K562 (cell line): ENCODE measurements around the gene CCSAP. TPM values are rescaled to one million over a fixed set of nuclear protein-coding genes. Genes with fewer than 3 reads are reported as not detected.

Experiments used
- ADNP ChIP-seq: fragments of 200-800 bp; sonication (Bioruptor generic); IDR thresholded peaks from 2 replicates; pipeline ENCODE4 v1.6.1; 2016; ENCODE audit warnings: missing genetic modification characterization, missing compliant biosample characterization
- ARID1B ChIP-seq: fragments of 450-650 bp; IDR thresholded peaks from 2 replicates; pipeline ENCODE4 v1.6.1; 2016; ENCODE audit warnings: antibody characterized with exemption, mild to moderate bottlenecking, inconsistent platforms
- BCOR ChIP-seq: fragments of 450-650 bp; IDR thresholded peaks from 2 replicates; pipeline ENCODE4 v1.6.1; 2016
- CBX3 ChIP-seq, 2 experiments: IDR thresholded peaks; 1 replicate in 1 of 2; 2 replicates in 1 of 2; pipeline ENCODE4 v1.6.1; 2012; ENCODE audit warnings: inconsistent platforms in 2 of 2, low read length in 2 of 2, borderline replicate concordance in 1 of 2, control low read depth in 1 of 2
- ESRRB ChIP-seq: fragments of 250-450 bp; sonication (Bioruptor Pico); IDR thresholded peaks from 2 replicates; pipeline ENCODE4 v1.5.0; 2020; ENCODE audit warnings: mild to moderate bottlenecking, moderate library complexity, borderline replicate concordance
- ETV6 ChIP-seq, 3 experiments: fragments of 150-350 bp in 1 of 3; sonication (generic) in 1 of 3; formaldehyde crosslinking in 1 of 3; IDR thresholded peaks; 2 replicates each; pipeline versions ENCODE4 v1.6.1 to v1.8.0; 2014 to 2022; ENCODE audit warnings: borderline replicate concordance in 2 of 3, low read depth in 2 of 3, antibody characterized with exemption in 1 of 3, low read length in 1 of 3, mild to moderate bottlenecking in 1 of 3, missing genetic modification reagents in 1 of 3
- GATA2 ChIP-seq: sonication (generic); formaldehyde crosslinking; IDR thresholded peaks from 2 replicates; pipeline ENCODE4 v1.4.0; 2020; ENCODE audit warnings: mild to moderate bottlenecking, missing genetic modification reagents
- HDGF ChIP-seq: fragments of 450-650 bp; IDR thresholded peaks from 2 replicates; pipeline ENCODE4 v1.6.1; 2016
- KDM1A ChIP-seq, 2 experiments: fragments of 450-650 bp; IDR thresholded peaks; 2 replicates each; pipeline ENCODE4 v1.6.1; 2016; ENCODE audit warnings: mild to moderate bottlenecking in 2 of 2
- KLF1 ChIP-seq: fragments of 450-650 bp; IDR thresholded peaks from 2 replicates; pipeline ENCODE4 v1.6.1; 2016; ENCODE audit warnings: missing genetic modification characterization, missing compliant biosample characterization
- MTA1 ChIP-seq: fragments of 450-650 bp; IDR thresholded peaks from 2 replicates; pipeline ENCODE4 v1.6.1; 2017; ENCODE audit warnings: borderline replicate concordance
- NFYB ChIP-seq: IDR thresholded peaks from 2 replicates; pipeline ENCODE4 v1.6.1; 2011; ENCODE audit warnings: mild to moderate bottlenecking, moderate library complexity; ENCODE audit not compliant: insufficient read length; ENCODE audit errors: extremely low read depth
- NR2C1 ChIP-seq, 2 experiments: fragments of 450-650 bp; IDR thresholded peaks; 2 replicates each; pipeline ENCODE4 v1.6.1; 2017; ENCODE audit warnings: mild to moderate bottlenecking in 2 of 2, antibody characterized with exemption in 1 of 2, inconsistent platforms in 1 of 2, missing compliant biosample characterization in 1 of 2, missing genetic modification characterization in 1 of 2
- NRF1 ChIP-seq, 2 experiments: fragments of 450-650 bp; IDR thresholded peaks in 1 of 2; conservative IDR thresholded peaks in 1 of 2; 2 replicates each; pipeline ENCODE4 v1.6.1; 2014; ENCODE audit warnings: mild to moderate bottlenecking in 2 of 2
- POLR3A ChIP-seq: IDR thresholded peaks from 2 replicates; pipeline ENCODE4 v1.6.1; 2011; ENCODE audit warnings: borderline replicate concordance, mild to moderate bottlenecking, moderate library complexity; ENCODE audit not compliant: insufficient read length, insufficient read depth; ENCODE audit errors: extremely low read depth
- RAD21 ChIP-seq, 2 experiments: fragments of 250-450 bp in 1 of 2; fragments of 450-650 bp in 1 of 2; sonication (Bioruptor Pico) in 1 of 2; formaldehyde crosslinking in 1 of 2; IDR thresholded peaks in 1 of 2; conservative IDR thresholded peaks in 1 of 2; 2 replicates each; pipeline versions ENCODE4 v1.4.0 to v1.8.0; 2020 to 2022; ENCODE audit warnings: mild to moderate bottlenecking in 2 of 2, moderate library complexity in 1 of 2
- RBM25 ChIP-seq: fragments of 200-400 bp; formaldehyde crosslinking; IDR thresholded peaks from 2 replicates; pipeline ENCODE4 v1.6.1; 2018; ENCODE audit warnings: low read length, low read depth, moderate library complexity; ENCODE audit not compliant: severe bottlenecking
- RCOR1 ChIP-seq, 2 experiments: IDR thresholded peaks; 2 replicates each; pipeline ENCODE4 v1.6.1; 2012; ENCODE audit warnings: low read depth in 2 of 2, low read length in 2 of 2, borderline replicate concordance in 1 of 2, improper control_type of control experiment in 1 of 2
- SMARCA5 ChIP-seq: fragments of 450-650 bp; IDR thresholded peaks from 2 replicates; pipeline ENCODE4 v1.6.1; 2016
- TAF15 ChIP-seq: fragments of 200-400 bp; formaldehyde crosslinking; IDR thresholded peaks from 2 replicates; pipeline ENCODE4 v1.6.1; 2017; ENCODE audit warnings: mild to moderate bottlenecking, low read depth, low read length, moderate library complexity
- TCF3 ChIP-seq: sonication (generic); formaldehyde crosslinking; IDR thresholded peaks from 2 replicates; pipeline ENCODE4 v1.4.0; 2020; ENCODE audit warnings: mild to moderate bottlenecking, missing genetic modification reagents
- U2AF1 ChIP-seq: fragments of 200-400 bp; formaldehyde crosslinking; optimal IDR thresholded peaks from 2 replicates; pipeline ENCODE3; 2017; ENCODE audit warnings: mild to moderate bottlenecking, low read depth, low read length, moderate library complexity
- ZBTB8A ChIP-seq: fragments of 450-650 bp; IDR thresholded peaks from 2 replicates; pipeline ENCODE4 v1.6.1; 2018; ENCODE audit warnings: mild to moderate bottlenecking, moderate library complexity; ENCODE audit not compliant: partially characterized antibody
- ZNF766 ChIP-seq: fragments of 200-800 bp; sonication (Bioruptor generic); conservative IDR thresholded peaks from 2 replicates; pipeline ENCODE4 v1.6.1; 2016; ENCODE audit warnings: missing genetic modification characterization, missing compliant biosample characterization
- polyA plus RNA-seq, 8 experiments: library from polyadenylated mRNA; depleted of rRNA in 4 of 8; stranded (reverse) in 5 of 8; unstranded in 3 of 8; fragments of >200 nt; fragmentation: Nextera tagmentation in 2 of 8; fragmentation: Illumina TruSeq in 1 of 8; extraction: Ambion mirVana in 2 of 8; extraction: Trizol in 1 of 8; gene quantifications; 2 replicates each; pipeline versions ENCODE4 v1.2.1 to v1.2.3, GENCODE V29; 2011 to 2014; ENCODE audit warnings: inconsistent platforms in 1 of 8, missing spikeins in 1 of 8
- total RNA-seq, 7 experiments: library from RNA; depleted of rRNA in 6 of 7; stranded (reverse); fragments of >200 nt in 6 of 7; fragmentation: Illumina TruSeq in 2 of 7; extraction: Trizol in 2 of 7; gene quantifications; 2 replicates each; pipeline versions ENCODE4 v1.2.1 to v1.2.3, GENCODE V29; 2011 to 2021; ENCODE audit warnings: low replicate concordance in 1 of 7
- TF ChIP-seq, protein P1 (sequence below), 2 experiments: IDR thresholded peaks in 1 of 2; conservative IDR thresholded peaks in 1 of 2; 2 replicates each; pipeline ENCODE4 v1.6.1; 2016; ENCODE audit warnings: low read depth in 2 of 2, mild to moderate bottlenecking in 1 of 2, missing compliant biosample characterization in 1 of 2, missing genetic modification characterization in 1 of 2, moderate library complexity in 1 of 2

Gene CCSAP
- total and polyA plus RNA-seq, 9 of the 15 experiments (the other 6 are each of a cell fraction or from before 2014, with no cell fraction given), result 3.6 to 15.9 (median 9.5) TPM

DNA sequence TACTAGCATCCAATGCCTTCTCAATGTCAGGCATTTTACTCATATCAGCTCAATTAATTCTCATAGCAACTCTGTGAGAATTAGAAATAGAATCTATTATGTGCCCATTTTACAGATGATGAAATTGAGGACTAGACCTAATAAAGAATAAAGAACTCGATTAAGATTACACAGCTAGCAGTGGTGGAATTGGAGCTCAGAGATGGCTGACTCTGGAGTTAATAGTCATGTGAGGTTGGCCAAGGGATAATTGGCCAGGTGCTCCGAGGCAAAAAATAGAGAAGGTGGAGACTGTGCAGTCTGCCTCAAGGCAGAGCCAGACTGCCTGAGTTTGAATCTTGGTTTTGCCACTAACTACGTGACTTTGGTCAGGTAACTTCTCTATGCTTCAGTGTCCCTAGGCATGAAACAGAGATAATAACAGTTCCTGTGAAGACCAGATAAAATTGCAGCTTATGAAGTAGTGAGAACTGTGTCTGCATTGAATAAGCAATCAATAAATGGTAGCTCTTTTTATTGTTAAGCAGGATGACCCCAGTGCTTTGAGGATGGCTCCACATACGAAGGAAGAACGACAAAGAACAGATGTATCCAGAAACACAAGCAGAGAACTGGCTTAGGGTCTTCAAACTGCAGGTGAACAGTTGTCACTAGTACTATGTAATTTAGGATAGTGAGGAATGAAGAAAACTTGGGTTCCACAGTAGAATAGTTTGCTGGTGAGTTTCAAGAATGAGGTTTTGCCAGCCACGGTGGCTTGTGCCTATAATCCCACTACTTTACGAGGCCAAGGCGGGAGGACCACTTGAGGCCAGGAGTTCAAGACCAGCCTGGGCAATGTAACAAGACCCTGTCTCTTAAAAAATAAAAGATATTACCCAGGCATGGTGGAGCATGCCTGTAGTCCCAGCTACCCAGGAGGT, 6.9 kb upstream of the CCSAP start (continued):
- TF ChIP-seq SMARCA5, result peak; percentile 78
- peak; percentile 84 for TF ChIP-seq RBM25
- no peak for TF ChIP-seq NR2C1 (IDR thresholded peaks at IDR 0.05)
- TF ChIP-seq NR2C1 (tag; IDR thresholded peaks at IDR 0.05), result no peak
- TF ChIP-seq POLR3A, result no peak
- no peak for TF ChIP-seq ETV6 (IDR thresholded peaks at IDR 0.05; ENCODE audit: borderline replicate concordance in 1 of 2, low read depth in 2 of 2, low read length in 1 of 2)
- TF ChIP-seq ETV6 (CRISPR knock-in tag; IDR thresholded peaks at IDR 0.05; ENCODE audit: borderline replicate concordance), result no peak
- no peak for TF ChIP-seq TAF15
- 0 out of 2 replicates have a peak, but pooled peaks have one; percentile 6 for TF ChIP-seq ESRRB (CRISPR knock-in tag)
- peak in 1 of 2 experiments; percentile 45; a peak in 1 of 4 replicates for TF ChIP-seq RCOR1 (IDR thresholded peaks at IDR 0.05; ENCODE audit: borderline replicate concordance in 1 of 2, low read depth in 2 of 2, low read length in 2 of 2)
- 0 out of 3 replicates have a peak, but pooled peaks of 1 of the 2 experiments have one; percentile 53 for TF ChIP-seq CBX3 (IDR thresholded peaks at IDR 0.05; ENCODE audit: borderline replicate concordance in 1 of 2, low read length in 2 of 2)
- TF ChIP-seq ADNP (tag), result peak; percentile 80
- no peak for TF ChIP-seq NRF1 (conservative IDR thresholded peaks at IDR 0.05 in 1 of 2, IDR thresholded peaks at IDR 0.05 in 1 of 2)
- TF ChIP-seq U2AF1, result no peak
- TF ChIP-seq ARID1B, result peak; percentile 27; the same call in 1 of the 2 replicates
- TF ChIP-seq GATA2, result no peak
- TF ChIP-seq RAD21 (CRISPR knock-in tag; conservative IDR thresholded peaks at IDR 0.05 in 1 of 2, IDR thresholded peaks at IDR 0.05 in 1 of 2), result 0 out of 4 replicates have a peak, but pooled peaks of 1 of the 2 experiments have one; percentile 4
- no peak for TF ChIP-seq ZNF766 (CRISPR knock-in tag)
- no peak for TF ChIP-seq NFYB
- TF ChIP-seq TCF3, result peak; percentile 52
- TF ChIP-seq MTA1, result no peak
- no peak for TF ChIP-seq KLF1 (tag)
- TF ChIP-seq KDM1A (IDR thresholded peaks at IDR 0.05), result peak; percentile 92 to 97
- 0 out of 2 replicates have a peak, but pooled peaks have one; percentile 48 for TF ChIP-seq HDGF
- no peak for TF ChIP-seq ZBTB8A
- TF ChIP-seq BCOR, result peak; percentile 99
- TF ChIP-seq, protein P1, sequence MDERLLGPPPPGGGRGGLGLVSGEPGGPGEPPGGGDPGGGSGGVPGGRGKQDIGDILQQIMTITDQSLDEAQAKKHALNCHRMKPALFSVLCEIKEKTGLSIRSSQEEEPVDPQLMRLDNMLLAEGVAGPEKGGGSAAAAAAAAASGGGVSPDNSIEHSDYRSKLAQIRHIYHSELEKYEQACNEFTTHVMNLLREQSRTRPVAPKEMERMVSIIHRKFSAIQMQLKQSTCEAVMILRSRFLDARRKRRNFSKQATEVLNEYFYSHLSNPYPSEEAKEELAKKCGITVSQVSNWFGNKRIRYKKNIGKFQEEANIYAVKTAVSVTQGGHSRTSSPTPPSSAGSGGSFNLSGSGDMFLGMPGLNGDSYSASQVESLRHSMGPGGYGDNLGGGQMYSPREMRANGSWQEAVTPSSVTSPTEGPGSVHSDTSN (CRISPR knock-in tag; IDR thresholded peaks at IDR 0.05; ENCODE audit: low read depth), result no peak
- TF ChIP-seq, protein P1 (tag; conservative IDR thresholded peaks at IDR 0.05; ENCODE audit: low read depth), result no peak
